ENCODE data around the gene KRTAP10-8.

GRCh38 chr21:44612669-44613229 lies 870 bp downstream of the KRTAP10-8 start:
- TF ChIP-seq, protein P1, sequence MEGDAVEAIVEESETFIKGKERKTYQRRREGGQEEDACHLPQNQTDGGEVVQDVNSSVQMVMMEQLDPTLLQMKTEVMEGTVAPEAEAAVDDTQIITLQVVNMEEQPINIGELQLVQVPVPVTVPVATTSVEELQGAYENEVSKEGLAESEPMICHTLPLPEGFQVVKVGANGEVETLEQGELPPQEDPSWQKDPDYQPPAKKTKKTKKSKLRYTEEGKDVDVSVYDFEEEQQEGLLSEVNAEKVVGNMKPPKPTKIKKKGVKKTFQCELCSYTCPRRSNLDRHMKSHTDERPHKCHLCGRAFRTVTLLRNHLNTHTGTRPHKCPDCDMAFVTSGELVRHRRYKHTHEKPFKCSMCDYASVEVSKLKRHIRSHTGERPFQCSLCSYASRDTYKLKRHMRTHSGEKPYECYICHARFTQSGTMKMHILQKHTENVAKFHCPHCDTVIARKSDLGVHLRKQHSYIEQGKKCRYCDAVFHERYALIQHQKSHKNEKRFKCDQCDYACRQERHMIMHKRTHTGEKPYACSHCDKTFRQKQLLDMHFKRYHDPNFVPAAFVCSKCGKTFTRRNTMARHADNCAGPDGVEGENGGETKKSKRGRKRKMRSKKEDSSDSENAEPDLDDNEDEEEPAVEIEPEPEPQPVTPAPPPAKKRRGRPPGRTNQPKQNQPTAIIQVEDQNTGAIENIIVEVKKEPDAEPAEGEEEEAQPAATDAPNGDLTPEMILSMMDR (IDR thresholded peaks at IDR 0.05) = no peak
- no peak for TF ChIP-seq POLR2AphosphoS5 (IDR thresholded peaks at IDR 0.05)
- no peak for TF ChIP-seq POLR2A (IDR thresholded peaks at IDR 0.05; ENCODE audit: low read depth)
